AG10803 (cell line): ENCODE data around the gene USP53.

Experiments used
- DNase-seq: peaks from one replicate; pipeline ENCODE4 v3.0.0; 2010; ENCODE audit warnings: low read depth
- H3K4me3 ChIP-seq: 2 replicates; pipeline ENCODE4 v1.5.1; 2011; ENCODE audit warnings: mild to moderate bottlenecking, low read length, control low read depth
- TF ChIP-seq, protein P1 (sequence below): conservative IDR thresholded peaks from 2 replicates; pipeline ENCODE4 v1.5.1; 2011; ENCODE audit warnings: mild to moderate bottlenecking, low read length, control low read depth, inconsistent platforms

USP53 gene

GRCh38 chr4:119221412-119221811 lies 8.9 kb downstream of the USP53 start:
- TF ChIP-seq, protein P1, sequence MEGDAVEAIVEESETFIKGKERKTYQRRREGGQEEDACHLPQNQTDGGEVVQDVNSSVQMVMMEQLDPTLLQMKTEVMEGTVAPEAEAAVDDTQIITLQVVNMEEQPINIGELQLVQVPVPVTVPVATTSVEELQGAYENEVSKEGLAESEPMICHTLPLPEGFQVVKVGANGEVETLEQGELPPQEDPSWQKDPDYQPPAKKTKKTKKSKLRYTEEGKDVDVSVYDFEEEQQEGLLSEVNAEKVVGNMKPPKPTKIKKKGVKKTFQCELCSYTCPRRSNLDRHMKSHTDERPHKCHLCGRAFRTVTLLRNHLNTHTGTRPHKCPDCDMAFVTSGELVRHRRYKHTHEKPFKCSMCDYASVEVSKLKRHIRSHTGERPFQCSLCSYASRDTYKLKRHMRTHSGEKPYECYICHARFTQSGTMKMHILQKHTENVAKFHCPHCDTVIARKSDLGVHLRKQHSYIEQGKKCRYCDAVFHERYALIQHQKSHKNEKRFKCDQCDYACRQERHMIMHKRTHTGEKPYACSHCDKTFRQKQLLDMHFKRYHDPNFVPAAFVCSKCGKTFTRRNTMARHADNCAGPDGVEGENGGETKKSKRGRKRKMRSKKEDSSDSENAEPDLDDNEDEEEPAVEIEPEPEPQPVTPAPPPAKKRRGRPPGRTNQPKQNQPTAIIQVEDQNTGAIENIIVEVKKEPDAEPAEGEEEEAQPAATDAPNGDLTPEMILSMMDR: no peak

GRCh38 chr4:119227690-119228089 lies 15.2 kb downstream of the USP53 start:
- DNase-seq: peak; percentile 18
- no peak overlapping the region for H3K4me3 ChIP-seq
- TF ChIP-seq, protein P1: no peak

More at GRCh38 chr4:119221412-119221811, 8.9 kb downstream of the USP53 start:
- no peak for DNase-seq
- H3K4me3 ChIP-seq: no peak overlapping the region

DNA sequence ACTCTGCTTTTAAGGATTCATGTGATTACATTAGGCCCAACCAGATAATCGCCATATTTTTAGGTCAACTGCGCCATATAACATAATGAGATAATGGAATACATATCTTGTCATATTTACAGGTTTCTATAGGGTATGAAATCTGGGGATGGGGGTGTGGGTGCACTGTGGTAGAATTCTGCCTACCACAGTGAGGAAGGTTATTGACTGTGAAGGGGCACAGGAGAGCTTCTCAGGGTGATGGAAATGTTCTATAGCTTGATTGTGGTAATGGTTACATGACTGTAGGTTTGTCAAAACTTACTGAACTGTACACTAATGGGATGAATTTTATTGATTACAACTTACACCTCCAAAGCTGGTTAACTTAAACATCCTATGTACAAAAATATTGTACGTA lies 15.9 kb downstream of the USP53 start:
- no peak for DNase-seq
- TF ChIP-seq, protein P1: no peak
- H3K4me3 ChIP-seq: no peak overlapping the region

DNA sequence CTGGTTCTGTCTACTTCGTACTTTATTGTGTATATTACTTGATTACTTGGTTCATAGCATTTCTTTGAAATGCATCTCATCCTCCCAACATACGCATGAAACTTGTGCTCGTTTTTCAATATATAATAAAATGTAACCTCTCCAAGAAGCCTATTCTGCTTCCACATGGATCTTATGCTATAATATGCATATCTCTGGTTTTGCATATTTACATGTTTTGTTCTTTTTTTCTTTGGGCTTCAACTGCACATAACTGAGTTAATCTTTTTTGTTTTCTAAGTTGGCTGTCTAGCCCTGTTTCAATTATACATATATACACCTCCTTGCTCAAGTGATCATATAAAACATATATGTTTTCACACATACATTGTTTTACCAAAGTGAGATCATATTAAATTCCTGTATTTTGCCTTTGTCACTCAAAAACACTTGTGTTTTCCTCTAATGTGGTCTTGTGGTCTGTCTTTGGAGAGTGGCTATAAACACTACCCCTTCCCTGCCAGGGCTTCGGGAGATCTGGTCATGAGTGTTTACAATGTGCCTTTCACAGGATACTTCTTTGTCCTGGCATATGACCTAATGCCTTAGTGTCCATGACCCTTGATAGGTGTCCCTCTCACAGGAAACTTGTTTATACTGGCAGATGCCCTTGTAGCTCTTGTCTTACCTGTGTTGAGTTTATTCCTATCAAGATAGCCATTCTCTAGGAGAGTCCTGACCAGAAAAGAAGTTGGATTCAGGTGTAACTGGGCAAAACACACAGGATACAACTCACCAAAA lies 17.6 kb downstream of the USP53 start:
- TF ChIP-seq, protein P1: no peak
- no peak overlapping the region for H3K4me3 ChIP-seq
- no peak for DNase-seq

DNA sequence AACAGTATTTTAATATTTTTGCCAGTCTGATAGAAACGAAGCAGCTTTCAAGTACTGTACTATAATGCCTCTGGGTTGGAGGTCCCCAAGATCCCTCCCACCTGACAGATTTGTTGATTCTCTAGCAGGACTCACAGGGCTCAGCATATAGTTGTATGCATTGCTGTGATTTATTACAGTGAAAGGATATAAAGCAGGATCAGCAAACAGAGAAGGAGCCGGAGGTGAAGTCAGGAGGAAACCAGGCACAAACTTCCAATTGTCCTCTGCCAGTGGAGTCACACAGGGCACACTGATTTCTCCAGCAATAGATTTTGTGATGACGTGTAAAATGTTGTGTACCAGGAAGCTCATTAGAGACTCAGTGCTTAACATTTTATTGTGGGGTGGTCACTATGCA lies 19.0 kb downstream of the USP53 start:
- TF ChIP-seq, protein P1: no peak
- no peak overlapping the region for H3K4me3 ChIP-seq
- no peak for DNase-seq

DNA sequence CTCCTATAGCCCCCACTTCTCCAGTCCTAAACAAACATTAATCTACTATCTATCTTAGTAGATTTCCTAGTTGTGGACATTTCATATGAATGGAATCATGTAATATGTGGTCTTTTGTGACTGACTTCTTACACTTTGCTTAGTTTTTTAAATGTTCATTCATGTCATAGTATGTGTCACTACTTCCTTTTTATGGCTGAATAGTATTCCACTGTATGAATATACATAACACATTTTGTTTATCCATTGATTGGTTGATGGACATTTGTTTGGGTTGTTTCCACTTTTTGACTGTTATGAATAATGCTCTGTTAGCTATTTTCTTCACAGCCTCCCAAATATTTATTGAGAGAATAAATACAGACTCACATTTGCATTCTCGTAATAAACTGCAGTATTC lies 19.8 kb downstream of the USP53 start:
- no peak overlapping the region for H3K4me3 ChIP-seq
- TF ChIP-seq, protein P1: no peak
- no peak for DNase-seq

DNA sequence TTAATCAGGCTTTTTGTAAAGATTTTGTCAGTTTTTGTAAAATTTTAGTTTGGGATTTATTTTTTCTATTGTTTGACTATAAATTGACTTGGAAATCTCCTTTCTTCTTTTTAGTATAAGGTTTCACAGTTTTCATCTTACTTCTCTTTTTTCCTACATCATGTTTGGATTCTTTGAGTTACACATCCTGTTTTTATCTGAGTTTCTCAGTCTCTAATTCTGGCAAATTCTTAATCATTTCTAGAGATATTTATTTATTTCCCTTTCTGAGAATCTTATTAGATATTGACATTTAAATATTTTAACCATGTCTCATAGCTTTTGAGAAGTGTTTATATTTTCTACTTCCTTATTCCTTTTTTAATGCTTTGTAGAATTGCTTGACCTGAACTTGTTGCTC lies 20.7 kb downstream of the USP53 start:
- TF ChIP-seq, protein P1: no peak
- no peak overlapping the region for H3K4me3 ChIP-seq
- DNase-seq: no peak
